ENCODE data around the gene CD200R1L. TPM values are rescaled to one million over a fixed set of nuclear protein-coding genes. Genes with fewer than 3 reads are reported as not detected.

The CD200R1L gene
- total RNA-seq, 1 donor from 2014 or later: not detected

DNA sequence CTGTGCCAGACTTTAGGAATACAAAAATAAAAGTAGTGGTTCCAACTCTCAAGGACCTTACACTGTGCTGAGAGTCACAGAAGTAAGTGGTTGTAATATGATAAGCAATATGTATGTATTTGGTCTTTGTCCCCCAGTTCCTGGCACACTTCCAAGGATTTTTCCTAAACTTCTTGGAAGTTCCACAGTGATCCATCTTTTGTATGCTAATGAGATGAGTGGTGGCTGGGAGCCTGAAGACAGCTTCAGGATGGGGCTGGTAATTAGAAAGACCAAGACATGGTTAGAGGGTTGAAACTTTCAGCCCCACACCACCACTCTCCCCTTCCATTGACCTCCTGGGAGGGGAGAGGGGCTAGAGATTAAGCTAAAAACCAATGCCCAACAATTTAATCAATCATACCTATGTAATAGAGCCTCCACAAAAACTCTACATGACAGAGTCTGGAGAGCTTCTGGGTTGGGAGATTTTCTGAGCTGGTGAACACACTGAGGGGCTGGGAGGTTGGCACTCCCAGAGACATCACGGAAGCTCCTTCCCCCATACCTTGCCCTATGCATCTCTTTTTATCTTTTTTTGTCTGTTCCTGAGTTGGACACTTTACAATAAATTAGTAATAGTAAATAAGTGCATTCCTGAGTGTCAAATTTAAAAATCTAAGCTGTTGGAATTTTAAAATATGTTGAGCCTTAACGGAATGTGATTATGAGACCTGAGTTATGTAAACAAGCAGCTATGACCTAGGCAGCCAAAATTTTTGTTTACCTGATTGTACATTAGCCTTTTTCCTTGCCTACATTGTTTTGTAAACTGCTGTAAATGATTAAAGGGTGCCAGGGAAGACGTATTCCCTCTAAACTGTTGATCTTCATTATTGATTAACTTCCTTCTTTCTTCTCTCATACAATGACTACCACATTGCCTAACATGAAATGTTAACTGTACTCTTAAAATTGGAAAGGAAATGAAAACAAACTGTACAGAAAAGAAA is 24.3 kb downstream of the CD200R1L start:
- intact Hi-C loops (cut with micrococcal nuclease): no loop called here

DNA sequence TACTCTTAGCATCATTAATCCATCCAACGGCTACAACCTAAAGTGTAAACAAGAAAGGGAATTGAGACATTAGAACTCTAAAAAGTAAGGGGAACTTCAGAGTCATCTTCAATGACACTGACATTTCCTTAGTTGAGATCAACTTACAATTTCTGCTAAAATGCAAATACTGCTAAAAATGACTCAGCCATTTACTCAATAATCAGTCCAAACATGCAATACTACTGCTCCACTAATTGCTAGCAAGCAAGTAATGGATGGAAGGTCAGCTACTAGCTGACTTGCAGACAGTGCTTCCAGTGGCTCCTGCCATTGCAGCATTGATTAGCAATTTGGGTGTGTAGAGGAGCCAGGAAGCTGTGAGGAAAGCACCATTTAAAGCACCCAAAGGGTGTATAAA is 28.4 kb downstream of the CD200R1L start:
- intact Hi-C loops (cut with micrococcal nuclease): no loop called here

DNA sequence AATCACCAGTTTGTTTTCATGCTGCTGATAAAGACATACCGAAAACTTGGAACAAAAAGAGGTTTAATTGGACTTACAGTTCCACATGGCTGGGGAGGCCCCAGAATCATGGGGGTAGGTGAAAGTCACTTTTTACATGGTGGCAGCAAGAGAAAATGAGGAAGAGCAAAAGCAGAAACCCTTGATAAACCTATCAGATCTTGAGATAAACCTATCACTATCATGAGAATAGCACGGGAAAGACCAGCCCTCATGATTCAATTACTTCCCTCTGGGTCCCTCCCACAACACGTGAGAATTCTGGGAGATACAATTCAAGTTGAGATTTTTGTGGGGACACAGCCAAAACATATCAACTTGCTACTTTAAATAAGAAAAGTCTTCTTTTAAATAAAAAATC is 28.9 kb downstream of the CD200R1L start:
- intact Hi-C loops (cut with micrococcal nuclease): no loop called here

DNA sequence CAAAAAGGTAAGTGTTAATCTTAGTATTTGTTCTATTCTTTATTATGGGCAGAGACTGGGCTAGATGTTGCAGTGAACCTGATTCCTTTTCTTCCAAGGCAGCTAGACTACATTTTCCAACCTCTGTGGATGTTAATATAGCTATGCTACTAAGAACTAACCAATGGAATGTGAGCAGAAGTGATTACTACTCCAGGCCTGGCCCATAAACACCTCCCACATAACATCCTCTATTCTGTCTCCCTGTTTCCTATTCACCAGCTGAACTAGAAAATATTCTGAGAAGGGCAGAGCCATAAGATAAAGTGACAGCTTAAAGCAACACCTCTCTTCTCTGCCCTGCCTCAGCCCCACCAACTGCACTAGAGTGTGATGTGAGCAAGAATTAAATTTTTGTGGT is 29.4 kb downstream of the CD200R1L start:
- intact Hi-C loops (cut with micrococcal nuclease): no loop called here

DNA sequence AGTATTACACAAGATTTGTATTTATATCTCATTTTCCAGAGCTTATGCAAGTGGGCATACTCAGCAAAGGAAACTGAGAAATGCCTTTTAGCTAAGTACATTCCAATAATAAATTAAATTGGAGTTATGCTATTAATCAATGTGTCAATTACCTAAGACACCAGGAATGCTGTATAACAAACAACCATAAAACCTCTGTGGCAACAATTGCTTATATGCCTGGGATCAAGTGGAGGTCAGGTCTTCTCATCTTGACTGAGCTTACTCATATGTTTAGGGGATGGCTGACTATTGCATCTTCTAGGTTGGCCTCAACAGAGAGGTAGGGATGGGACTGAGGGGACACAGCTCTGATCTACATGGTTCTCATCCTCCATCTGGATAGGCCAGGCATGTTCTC is 30.7 kb downstream of the CD200R1L start:
- intact Hi-C loops (cut with micrococcal nuclease): loop anchor here (2.0 kb wide), 1 partner anchor 163 kb away; no protein-coding TSS in a partner anchor

DNA sequence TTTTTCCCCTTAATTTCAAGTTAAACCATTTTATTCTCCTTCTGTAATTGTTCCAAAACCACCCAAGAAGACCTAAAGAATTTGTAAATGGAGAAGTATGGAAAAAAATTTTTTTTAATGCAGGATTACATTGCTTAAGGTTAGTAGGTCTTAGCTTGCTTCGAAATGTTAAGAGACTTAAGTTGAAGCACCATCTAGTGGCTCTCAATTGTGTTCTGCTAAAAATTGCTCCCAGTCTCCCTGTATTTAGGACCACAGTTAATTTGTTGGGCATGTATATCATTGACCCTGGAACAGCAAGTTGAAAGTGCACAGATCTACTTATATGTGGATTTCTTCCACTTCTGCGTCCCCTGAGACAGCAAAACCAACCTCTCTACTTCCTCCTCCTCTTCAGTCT is 32.4 kb downstream of the CD200R1L start:
- intact Hi-C loops (cut with micrococcal nuclease): loop anchor here (1.0 to 2.0 kb wide), 4 partner anchors 80 to 232 kb away; no protein-coding TSS in a partner anchor

DNA sequence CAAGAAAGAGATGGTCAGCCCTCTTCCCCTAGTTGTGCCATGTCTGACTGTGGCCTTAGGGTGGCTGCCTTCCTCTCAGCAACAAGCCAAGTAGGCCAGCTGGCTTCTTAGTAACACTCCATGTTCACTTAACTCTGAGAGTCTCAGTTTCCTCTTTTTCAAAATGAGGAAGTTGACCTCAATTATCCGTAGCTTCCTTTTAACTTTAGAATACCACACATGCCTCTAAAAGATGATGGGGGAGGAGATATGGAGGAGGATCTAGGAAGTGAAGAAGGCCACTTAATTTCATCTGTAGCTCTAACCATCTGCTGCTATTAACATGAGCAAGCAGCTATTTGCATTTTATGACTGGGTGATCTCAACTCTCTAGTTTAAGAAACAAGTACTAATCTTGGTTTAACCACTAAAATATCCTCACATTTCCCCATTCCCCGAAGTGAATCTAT is 32.9 kb downstream of the CD200R1L start:
- intact Hi-C loops (cut with micrococcal nuclease): loop anchor here (1.0 to 2.0 kb wide), 4 partner anchors 79 to 231 kb away; no protein-coding TSS in a partner anchor

DNA sequence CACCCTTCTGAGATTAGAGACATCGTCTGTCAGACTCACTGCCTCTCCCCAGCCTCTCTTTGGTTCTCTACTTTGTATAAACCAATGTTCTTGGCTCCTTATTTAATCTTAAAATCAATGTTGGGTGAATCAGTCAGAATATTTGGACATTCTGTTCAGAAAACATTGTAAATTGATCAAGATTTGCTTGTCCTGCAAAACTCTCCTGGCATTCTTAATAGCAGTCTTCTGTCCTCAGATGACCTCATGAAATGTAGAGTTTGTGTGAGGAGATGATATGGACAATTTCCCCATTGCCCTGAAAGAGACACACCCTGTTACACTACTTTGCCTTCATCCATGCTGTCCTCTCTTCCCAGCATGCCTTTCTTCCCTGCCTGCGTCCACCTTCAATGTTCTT is 33.6 kb downstream of the CD200R1L start:
- intact Hi-C loops (cut with micrococcal nuclease): no loop called here

DNA sequence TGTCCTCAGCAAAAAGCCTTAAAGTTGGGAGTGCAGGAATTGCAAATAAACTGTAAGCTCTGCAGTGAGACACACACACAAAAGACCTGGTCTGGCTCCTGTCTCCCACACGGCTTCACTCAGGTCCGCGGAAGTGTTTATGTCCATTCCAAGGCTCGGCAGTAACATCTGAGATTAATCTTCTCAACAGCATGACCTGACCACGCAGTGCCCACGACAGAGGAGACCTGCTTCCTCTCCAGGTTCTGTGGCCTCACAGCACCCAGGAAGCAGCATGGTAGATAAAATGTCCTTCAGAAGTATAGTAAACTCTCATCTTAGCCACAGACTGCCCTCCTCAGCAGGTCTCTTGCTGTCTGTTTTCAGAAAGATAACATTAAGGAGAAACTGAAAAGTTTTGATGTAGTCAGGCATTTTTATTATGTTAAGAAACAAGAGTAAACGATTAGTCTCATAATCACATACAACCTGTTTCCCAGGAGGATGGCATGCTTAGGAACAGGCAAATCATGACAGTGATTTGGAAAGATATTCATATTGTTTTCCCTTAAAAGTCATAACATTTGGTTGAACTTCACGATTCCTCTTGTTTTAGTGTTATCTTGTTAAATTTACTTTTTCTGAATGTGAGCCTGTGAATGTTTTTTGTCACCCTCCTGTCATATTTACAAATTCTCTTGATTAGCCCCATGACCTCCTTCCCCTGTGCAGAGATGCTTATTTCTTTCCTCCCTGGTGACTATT is 34.6 kb downstream of the CD200R1L start:
- intact Hi-C loops (cut with micrococcal nuclease): no loop called here

DNA sequence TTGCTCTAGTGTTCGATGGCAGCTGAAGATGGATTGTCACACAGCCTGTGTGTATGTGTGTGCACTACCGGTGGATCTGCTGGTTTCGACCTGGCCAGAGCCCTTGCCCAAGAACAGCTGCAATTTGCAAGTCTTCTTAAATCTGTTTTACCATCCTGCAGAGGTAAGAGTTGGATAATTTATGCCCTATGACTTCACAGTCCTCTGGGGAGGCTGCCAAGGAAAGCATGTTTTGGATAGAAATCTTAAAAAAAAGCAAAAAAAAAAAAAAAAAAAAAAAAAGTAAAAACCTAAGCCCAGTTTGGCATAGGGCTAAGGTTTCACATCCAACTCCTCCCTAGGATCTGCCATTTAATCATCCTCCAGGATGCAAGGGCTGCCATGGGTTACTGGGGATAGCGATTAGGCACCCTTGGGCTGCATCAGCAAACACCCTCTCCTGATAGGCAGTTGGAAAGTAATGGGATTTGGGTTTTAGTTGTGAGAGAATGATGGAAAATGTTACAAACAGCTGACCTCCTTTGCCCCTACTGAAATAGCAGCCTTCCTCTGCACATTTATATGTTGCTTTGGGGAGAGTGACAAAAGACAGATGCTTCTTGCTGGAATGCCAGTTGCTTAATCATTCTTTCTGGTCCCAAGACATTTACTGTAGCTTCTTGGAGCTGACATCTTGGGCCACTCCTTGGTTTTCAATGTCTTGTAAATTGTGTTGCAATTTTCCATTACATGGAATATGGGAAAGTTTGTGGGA is 35.4 kb downstream of the CD200R1L start:
- intact Hi-C loops (cut with micrococcal nuclease): no loop called here

DNA sequence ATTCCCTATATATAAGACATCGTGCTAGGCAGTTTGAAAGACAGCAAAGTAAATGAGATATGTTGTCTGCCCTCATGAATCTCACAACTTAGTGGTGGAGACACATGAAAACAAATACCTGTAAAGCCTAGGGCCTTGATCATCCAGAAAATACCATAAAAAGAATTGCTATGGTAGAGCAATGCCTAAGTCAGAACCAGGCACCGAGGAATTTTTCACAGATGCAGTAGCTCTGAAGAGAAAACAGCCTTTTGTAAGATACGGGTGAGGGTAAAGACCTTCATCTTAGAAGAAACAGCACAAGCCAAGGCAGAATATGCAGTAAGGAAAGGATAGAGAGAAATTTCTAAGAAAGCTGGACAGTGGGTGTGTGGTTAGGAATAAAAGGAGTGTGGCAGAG is 36.1 kb downstream of the CD200R1L start:
- intact Hi-C loops (cut with micrococcal nuclease): no loop called here

DNA sequence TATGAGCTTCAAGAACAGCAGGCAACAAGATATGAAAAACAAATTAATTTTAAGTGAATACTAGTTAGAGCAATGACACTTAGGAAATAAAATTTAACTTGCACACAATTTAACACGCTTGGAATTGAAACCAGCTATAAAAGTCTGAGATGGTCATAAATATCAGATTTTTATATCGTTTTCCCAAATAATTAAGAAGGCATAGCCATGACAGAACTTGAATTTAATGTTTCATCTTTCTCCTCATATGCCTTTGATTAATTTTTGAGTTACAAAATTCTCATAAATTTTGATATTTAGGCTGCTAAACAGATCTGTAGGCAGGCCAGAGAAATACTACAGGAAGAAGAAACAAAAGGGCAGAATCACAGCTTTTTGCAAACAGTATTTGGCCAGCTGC is 38.5 kb downstream of the CD200R1L start:
- intact Hi-C loops (cut with micrococcal nuclease): no loop called here

DNA sequence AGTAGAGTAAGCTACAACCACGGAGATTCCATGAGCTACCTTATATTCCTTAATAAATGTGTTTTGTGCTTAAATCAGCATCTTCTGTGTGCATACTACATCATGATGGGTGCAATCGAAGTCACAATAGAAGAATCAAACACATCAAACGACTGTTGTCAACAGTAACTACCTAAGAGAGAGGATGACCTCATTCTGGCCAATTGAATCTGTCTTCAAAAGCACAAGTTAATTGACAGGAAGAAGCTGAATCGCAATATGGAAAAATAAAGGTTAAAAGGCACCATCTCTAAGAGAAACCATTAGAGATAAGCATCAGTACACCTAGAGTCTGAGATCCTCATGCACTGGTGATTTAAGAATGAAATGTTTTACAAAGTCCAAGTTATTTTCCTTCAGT is 39.0 kb downstream of the CD200R1L start:
- intact Hi-C loops (cut with micrococcal nuclease): no loop called here

DNA sequence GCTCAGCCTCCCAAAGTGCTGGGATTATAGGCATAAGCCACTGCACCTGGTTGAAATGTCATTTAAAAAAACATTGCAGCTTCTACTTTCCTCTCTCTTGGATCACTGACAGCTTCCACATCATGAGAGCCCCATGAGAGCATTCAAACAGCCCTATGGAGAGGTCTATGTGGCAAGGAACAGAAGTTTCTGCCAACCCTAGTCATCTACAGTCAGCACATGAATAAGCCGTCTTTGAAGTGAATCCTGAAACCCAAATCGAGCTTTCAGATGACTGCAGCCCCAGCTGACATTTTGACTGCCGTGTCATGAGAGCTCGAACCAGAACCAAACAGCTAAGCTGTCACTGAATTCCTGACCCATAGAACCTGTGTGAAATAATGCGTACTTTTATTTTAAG is 39.8 kb downstream of the CD200R1L start:
- intact Hi-C loops (cut with micrococcal nuclease): no loop called here

DNA sequence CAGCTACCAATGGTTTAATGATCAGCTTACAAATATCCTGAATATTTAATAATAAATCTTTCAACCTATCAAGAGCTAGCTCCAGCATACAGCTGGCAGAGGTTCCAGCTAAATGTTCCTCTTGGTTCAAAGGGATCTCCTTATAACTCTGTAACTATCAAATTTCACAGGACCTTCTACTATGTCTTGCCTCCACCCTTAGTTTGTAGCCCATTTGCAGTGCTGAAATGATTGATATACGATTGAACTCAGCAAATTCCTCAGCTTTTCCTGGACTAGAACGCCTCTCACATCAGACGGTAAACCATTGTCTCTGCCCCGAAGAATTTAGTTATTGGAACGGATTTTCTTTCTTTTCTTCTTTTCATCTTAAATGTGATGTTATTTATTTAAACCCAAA is 41.5 kb downstream of the CD200R1L start:
- intact Hi-C loops (cut with micrococcal nuclease): no loop called here

DNA sequence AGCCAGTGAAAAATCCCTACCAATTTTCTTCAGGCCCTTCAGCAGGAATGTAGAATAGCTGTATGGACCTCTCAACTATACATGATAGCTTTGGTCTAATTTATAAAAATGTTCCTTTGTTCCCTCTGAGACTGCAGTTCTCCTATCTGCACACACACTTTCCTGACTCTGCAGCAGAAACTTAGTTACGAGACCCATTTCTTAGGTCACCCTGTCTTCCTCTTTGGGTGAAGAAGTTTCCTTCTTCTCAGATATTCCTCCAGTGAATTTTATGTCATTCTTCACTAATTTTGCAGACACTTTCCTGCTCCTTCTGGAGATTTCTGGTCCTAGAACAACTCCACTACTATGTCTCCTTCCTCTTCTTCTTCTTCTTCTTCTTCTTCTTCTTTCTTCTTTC is 42.6 kb downstream of the CD200R1L start:
- intact Hi-C loops (cut with micrococcal nuclease): no loop called here

DNA sequence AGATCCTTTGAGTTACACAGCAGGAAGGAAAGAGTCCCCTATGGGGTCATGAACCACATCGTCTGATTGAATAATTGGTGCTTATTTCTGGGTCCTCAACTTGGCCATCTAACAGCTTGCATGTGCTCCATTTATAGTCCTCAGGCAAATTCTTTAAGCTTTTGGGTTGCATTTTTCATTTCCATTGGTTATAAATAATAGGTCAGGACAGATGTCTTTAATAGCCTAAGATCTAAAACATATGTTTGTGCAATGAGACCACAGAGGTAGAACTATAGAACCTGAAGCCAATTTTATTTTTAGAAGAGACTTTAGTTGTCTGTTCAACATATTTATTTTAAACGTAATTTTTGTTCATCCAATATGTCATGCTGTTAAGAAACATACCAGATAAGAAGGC is 43.2 kb downstream of the CD200R1L start:
- intact Hi-C loops (cut with micrococcal nuclease): no loop called here

DNA sequence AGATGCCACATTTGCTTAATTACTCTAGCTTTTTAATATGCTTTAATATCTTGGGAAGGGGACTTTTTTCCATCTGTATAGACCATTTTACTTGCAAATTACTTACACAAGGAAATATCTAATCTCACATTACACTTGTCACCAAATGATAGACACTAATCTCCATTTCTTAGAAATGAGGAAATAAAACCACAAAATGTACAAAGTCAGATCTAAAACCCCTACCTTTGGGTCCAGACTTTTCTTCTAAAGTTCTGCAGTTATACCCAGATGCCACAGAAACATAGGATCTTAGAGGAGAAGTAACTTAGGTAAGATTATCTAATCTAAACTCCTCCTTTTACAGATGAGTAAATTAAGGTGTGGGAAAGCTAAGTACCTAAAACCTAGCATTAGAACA is 44.3 kb downstream of the CD200R1L start:
- intact Hi-C loops (cut with micrococcal nuclease): no loop called here

DNA sequence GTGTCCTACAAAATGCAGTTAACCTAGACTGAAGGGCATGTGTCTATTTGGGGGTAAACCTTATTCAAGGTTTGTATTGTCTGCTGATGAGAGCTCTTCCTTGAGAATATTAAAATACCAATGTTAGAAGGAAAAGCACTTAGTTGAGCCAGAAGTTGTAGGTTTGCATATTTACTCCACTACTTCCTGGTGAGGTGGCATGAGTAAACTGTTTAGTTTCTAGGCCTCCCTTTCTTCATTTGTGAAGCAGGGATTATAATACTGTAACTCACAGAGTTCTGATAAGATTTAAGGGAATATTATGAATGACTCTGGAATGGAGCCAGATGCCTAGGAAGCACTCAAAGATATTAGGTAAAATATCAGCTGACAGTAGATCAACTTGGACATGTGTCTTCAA is 46.7 kb downstream of the CD200R1L start:
- intact Hi-C loops (cut with micrococcal nuclease): no loop called here

DNA sequence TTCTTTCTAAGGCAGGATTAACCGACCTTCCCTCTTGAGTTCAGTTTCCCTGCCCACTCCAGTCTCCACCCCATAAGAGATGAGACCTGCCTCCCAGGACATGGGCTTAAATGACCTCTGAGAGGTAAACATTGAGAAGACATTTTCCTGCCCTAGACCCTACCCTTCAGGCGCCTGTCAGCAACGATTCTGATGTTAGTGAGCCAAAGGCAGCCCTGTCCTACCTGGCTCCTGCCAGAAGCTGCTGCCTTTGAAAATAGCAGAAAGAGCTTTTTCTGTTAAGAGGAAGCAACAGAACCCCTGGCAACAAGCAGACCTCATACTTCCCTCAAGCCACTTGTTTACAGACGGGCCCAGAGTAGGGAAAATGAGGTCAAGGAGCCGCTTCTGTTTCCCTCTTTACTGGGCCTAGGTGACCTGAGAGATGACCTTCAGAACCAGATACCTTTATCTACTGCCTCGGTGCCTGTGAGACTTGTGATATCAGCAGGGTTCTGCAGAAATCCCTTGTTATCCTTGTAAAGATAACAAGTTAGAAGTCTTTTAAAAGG is 52.0 kb downstream of the CD200R1L start:
- intact Hi-C loops (cut with micrococcal nuclease): no loop called here

All from T-helper 1 cell treated with Interleukin-12 subunit alpha and Interleukin-12 subunit beta and Interleukin-4 antibody, amounts not matched to agents 30 ng/mL and 1 ng/mL, for 36 hours (primary cell).